SK-N-DZ (cell line): ENCODE results near the gene CNTNAP2.

Experiments
- DNase-seq: peaks from one replicate; pipeline ENCODE4 v3.0.0-alpha.2; 2015; ENCODE audit warnings: low spot score
- small RNA-seq, 2 experiments: library from RNA; depleted of rRNA; stranded (forward); fragments of <200 nt; gene quantifications; one replicate each; pipeline ENCODE3, GENCODE V24; 2014

The CNTNAP2 gene

GRCh38 chr7:148468700-148469098 lies 2352.1 kb downstream of the CNTNAP2 start:
- no peak for DNase-seq

Small RNAs within 50 kb of the gene (small RNA-seq; reads per million reads assigned to genes)
- 0 reads per million in 2 experiments for gene AC005518.2
- gene MIR548F4 = 0 reads per million in 2 experiments
- gene RANP2 = 0 reads per million in 2 experiments
- 0.10 to 0.84 reads per million in 2 experiments for gene RF00012
- 0 reads per million in 2 experiments for gene RF00019
- 0 reads per million in 2 experiments for gene RF02271
- gene RN7SL456P = 0 reads per million in 2 experiments
- gene RN7SL72P = 0 to 0.04 reads per million in 2 experiments
- 0 reads per million in 2 experiments for gene RNA5SP249
- 0 reads per million in 2 experiments for gene RNU6-1184P
